HEK293 (cell line): ENCODE results near the gene IQCE.

ENCODE experiments used
- CTCF ChIA-PET: fragments of 350-600 bp; formaldehyde crosslinking; extraction: SDS; loops from one replicate; lab custom pipeline; 2021; ENCODE audit warnings: antibody characterized with exemption; lab: Yijun Ruan, JAX
- POLR2A ChIA-PET: fragments of 300-600 bp; formaldehyde crosslinking; extraction: SDS; loops from one replicate; lab custom pipeline; 2020; ENCODE audit warnings: antibody characterized with exemption, inconsistent platforms; lab: Yijun Ruan, JAX
- H3K27ac ChIP-seq: fragments of 200-500 bp; sonication (Bioruptor generic); 2 replicates; pipeline ENCODE4 v1.5.1; 2014; ENCODE audit warnings: low read depth, low read length, control low read depth, inconsistent platforms; ENCODE audit errors: extremely low read depth
- H3K36me3 ChIP-seq, 2 experiments: fragments of 200-500 bp in 1 of 2; sonication (Bioruptor generic) in 1 of 2; 1 replicate in 1 of 2; 2 replicates in 1 of 2; pipeline ENCODE4 v1.5.1; 2014 to 2017; ENCODE audit warnings: inconsistent platforms in 2 of 2, low read length in 2 of 2; ENCODE audit not compliant: control insufficient read depth in 2 of 2, insufficient read depth in 1 of 2
- H3K4me1 ChIP-seq: fragments of 200-500 bp; sonication (Bioruptor generic); 2 replicates; pipeline ENCODE4 v1.5.1; 2014; ENCODE audit warnings: mild to moderate bottlenecking, low read length, inconsistent platforms; ENCODE audit not compliant: control insufficient read depth, insufficient read depth
- H3K4me3 ChIP-seq: 2 replicates; pipeline ENCODE4 v1.5.1; 2011; ENCODE audit warnings: low read depth, mild to moderate bottlenecking, control low read depth, low read length, moderate library complexity
- H3K9me3 ChIP-seq: fragments of 200-500 bp; sonication (Bioruptor generic); 2 replicates; pipeline ENCODE4 v1.5.1; 2014; ENCODE audit warnings: low read depth, low read length, inconsistent platforms; ENCODE audit not compliant: control insufficient read depth, insufficient read depth
- KLF8 ChIP-seq: fragments of 450-650 bp; formaldehyde crosslinking; IDR thresholded peaks from 2 replicates; pipeline ENCODE4 v1.5.1; 2016; ENCODE audit warnings: missing biosample characterization, missing genetic modification characterization
- RBAK ChIP-seq: fragments of 450-650 bp; formaldehyde crosslinking; IDR thresholded peaks from 2 replicates; pipeline ENCODE4 v1.5.1; 2016; ENCODE audit warnings: missing biosample characterization, missing genetic modification characterization
- SP2 ChIP-seq: fragments of 450-650 bp; formaldehyde crosslinking; IDR thresholded peaks from 2 replicates; pipeline ENCODE4 v1.5.1; 2016; ENCODE audit warnings: missing biosample characterization, missing genetic modification characterization
- ZNF146 ChIP-seq: fragments of 450-650 bp; formaldehyde crosslinking; IDR thresholded peaks from 2 replicates; pipeline ENCODE4 v1.5.1; 2016; ENCODE audit warnings: missing biosample characterization, missing genetic modification characterization
- ZNF148 ChIP-seq: fragments of 450-650 bp; formaldehyde crosslinking; IDR thresholded peaks from 2 replicates; pipeline ENCODE4 v1.5.0; 2017; ENCODE audit warnings: missing biosample characterization, missing genetic modification characterization, borderline replicate concordance
- ZNF19 ChIP-seq: fragments of 450-650 bp; formaldehyde crosslinking; IDR thresholded peaks from 2 replicates; pipeline ENCODE4; 2016; ENCODE audit warnings: missing biosample characterization, missing genetic modification characterization, low read depth
- ZNF239 ChIP-seq: fragments of 450-650 bp; formaldehyde crosslinking; IDR thresholded peaks from 2 replicates; pipeline ENCODE4 v1.5.1; 2016; ENCODE audit warnings: missing biosample characterization, missing genetic modification characterization
- ZNF354C ChIP-seq: fragments of 450-650 bp; formaldehyde crosslinking; IDR thresholded peaks from 2 replicates; pipeline ENCODE4 v1.5.1; 2016; ENCODE audit warnings: missing biosample characterization, missing genetic modification characterization, low read depth, borderline replicate concordance
- ZNF501 ChIP-seq: fragments of 450-650 bp; formaldehyde crosslinking; IDR thresholded peaks from 2 replicates; pipeline ENCODE4 v1.5.1; 2016; ENCODE audit warnings: missing biosample characterization, missing genetic modification characterization
- ZNF513 ChIP-seq: fragments of 450-650 bp; IDR thresholded peaks from 2 replicates; pipeline ENCODE4 v1.5.1; 2018; ENCODE audit warnings: missing biosample characterization, missing genetic modification characterization
- ZNF548 ChIP-seq: fragments of 450-650 bp; formaldehyde crosslinking; IDR thresholded peaks from 2 replicates; pipeline ENCODE4 v1.5.1; 2016; ENCODE audit warnings: missing biosample characterization, missing genetic modification characterization
- ZNF596 ChIP-seq: fragments of 450-650 bp; IDR thresholded peaks from 2 replicates; pipeline ENCODE4 v1.5.0; 2018; ENCODE audit warnings: missing biosample characterization, mild to moderate bottlenecking, missing genetic modification characterization, moderate library complexity
- ZNF600 ChIP-seq: fragments of 450-650 bp; formaldehyde crosslinking; IDR thresholded peaks from 2 replicates; pipeline ENCODE4 v1.5.1; 2016; ENCODE audit warnings: missing biosample characterization, missing genetic modification characterization
- ZNF621 ChIP-seq: fragments of 450-650 bp; formaldehyde crosslinking; IDR thresholded peaks from 2 replicates; pipeline ENCODE4 v1.5.1; 2017; ENCODE audit warnings: missing biosample characterization, missing genetic modification characterization
- ZNF639 ChIP-seq: fragments of 450-650 bp; formaldehyde crosslinking; IDR thresholded peaks from 2 replicates; pipeline ENCODE4 v1.5.1; 2016; ENCODE audit warnings: missing biosample characterization, missing genetic modification characterization
- TF ChIP-seq, protein P1 (sequence below): fragments of 450-650 bp; formaldehyde crosslinking; IDR thresholded peaks from 2 replicates; pipeline ENCODE4 v1.5.1; 2016; ENCODE audit warnings: missing biosample characterization, missing genetic modification characterization
- TF ChIP-seq, protein P2 (sequence below): fragments of 450-650 bp; formaldehyde crosslinking; IDR thresholded peaks from 2 replicates; pipeline ENCODE4 v1.5.1; 2017; ENCODE audit warnings: missing biosample characterization, missing genetic modification characterization

IQCE gene

GRCh38 chr7:2576742-2577491 is 18.1 kb downstream of the IQCE start:
- Histone ChIP-seq H3K4me3 (no peak overlapping the region), H3K27ac (no peak overlapping the region), H3K4me1 (no peaks in the 10 kb centered on the region), H3K36me3 (peaks cover 3 to 28% of the 10 kb centered on the region in 2 experiments), H3K9me3 (no peaks in the 10 kb centered on the region)
- TF ChIP-seq, protein P1, sequence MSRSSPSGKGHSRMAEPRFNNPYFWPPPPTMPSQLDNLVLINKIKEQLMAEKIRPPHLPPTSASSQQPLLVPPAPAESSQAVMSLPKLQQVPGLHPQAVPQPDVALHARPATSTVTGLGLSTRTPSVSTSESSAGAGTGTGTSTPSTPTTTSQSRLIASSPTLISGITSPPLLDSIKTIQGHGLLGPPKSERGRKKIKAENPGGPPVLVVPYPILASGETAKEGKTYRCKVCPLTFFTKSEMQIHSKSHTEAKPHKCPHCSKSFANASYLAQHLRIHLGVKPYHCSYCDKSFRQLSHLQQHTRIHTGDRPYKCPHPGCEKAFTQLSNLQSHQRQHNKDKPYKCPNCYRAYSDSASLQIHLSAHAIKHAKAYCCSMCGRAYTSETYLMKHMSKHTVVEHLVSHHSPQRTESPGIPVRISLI (tag by site-specific recombination) = no peak
- TF ChIP-seq KLF8 (tag by site-specific recombination) (no peak), ZNF146 (tag by site-specific recombination) (no peak), ZNF548 (no peak), SP2 (tag by site-specific recombination) (no peak), ZNF513 (tag by site-specific recombination) (no peak), ZNF621 (tag by site-specific recombination) (no peak), ZNF596 (tag by site-specific recombination) (no peak), ZNF239 (no peak)
- ChIA-PET POLR2A (no interaction called here), CTCF (no interaction called here)

- Histone ChIP-seq H3K36me3 (peaks cover 3 to 19% of the 10 kb centered on the region in 2 experiments), H3K27ac (no peak overlapping the region), H3K4me1 (no peaks in the 10 kb centered on the region), H3K9me3 (no peaks in the 10 kb centered on the region), H3K4me3 (no peak overlapping the region)
- ChIA-PET CTCF (no interaction called here), POLR2A (no interaction called here)
- TF ChIP-seq, protein P2, sequence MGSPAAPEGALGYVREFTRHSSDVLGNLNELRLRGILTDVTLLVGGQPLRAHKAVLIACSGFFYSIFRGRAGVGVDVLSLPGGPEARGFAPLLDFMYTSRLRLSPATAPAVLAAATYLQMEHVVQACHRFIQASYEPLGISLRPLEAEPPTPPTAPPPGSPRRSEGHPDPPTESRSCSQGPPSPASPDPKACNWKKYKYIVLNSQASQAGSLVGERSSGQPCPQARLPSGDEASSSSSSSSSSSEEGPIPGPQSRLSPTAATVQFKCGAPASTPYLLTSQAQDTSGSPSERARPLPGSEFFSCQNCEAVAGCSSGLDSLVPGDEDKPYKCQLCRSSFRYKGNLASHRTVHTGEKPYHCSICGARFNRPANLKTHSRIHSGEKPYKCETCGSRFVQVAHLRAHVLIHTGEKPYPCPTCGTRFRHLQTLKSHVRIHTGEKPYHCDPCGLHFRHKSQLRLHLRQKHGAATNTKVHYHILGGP (tag by site-specific recombination) = no peak
- TF ChIP-seq ZNF148 (tag by site-specific recombination) = no peak
- TF ChIP-seq RBAK (tag by site-specific recombination) = no peak
- no peak for TF ChIP-seq ZNF501 (tag by site-specific recombination)
- TF ChIP-seq ZNF639 = no peak
- TF ChIP-seq ZNF600 = no peak
- no peak for TF ChIP-seq ZNF548
- TF ChIP-seq ZNF19 (tag by site-specific recombination) = no peak
- no peak for TF ChIP-seq ZNF146 (tag by site-specific recombination)
- TF ChIP-seq ZNF354C (tag by site-specific recombination) = no peak
Measured at GRCh38 chr7:2577914-2578680, 19.3 kb downstream of the IQCE start.
